BLaER1 (cell line): ENCODE results near the gene TMEM132C.

Experiments used
- H3K27ac ChIP-seq: shearing (Covaris generic); formaldehyde crosslinking; 2 replicates; pipeline ENCODE4 v1.8.1; 2022
- H3K27me3 ChIP-seq: shearing (Covaris generic); formaldehyde crosslinking; 2 replicates; pipeline ENCODE4 v1.8.1; 2022
- H3K36me3 ChIP-seq: shearing (Covaris generic); formaldehyde crosslinking; 2 replicates; pipeline ENCODE4 v1.8.1; 2022
- H3K4me1 ChIP-seq: shearing (Covaris generic); formaldehyde crosslinking; 2 replicates; pipeline ENCODE4 v1.8.1; 2022
- H3K4me2 ChIP-seq: shearing (Covaris generic); formaldehyde crosslinking; 2 replicates; pipeline ENCODE4 v1.8.1; 2022
- H3K4me3 ChIP-seq: shearing (Covaris generic); formaldehyde crosslinking; 2 replicates; pipeline ENCODE4 v1.8.1; 2022
- H3K9ac ChIP-seq: shearing (Covaris generic); formaldehyde crosslinking; 2 replicates; pipeline ENCODE4 v1.8.1; 2022
- H3K9me3 ChIP-seq: shearing (Covaris generic); formaldehyde crosslinking; 2 replicates; pipeline ENCODE4 v1.8.1; 2022
- H4K20me1 ChIP-seq: shearing (Covaris generic); formaldehyde crosslinking; 2 replicates; pipeline ENCODE4 v1.8.1; 2022
- Cebpa-rat ChIP-seq: shearing (Covaris generic); IDR thresholded peaks from 2 replicates; pipeline ENCODE4 v1.8.1; 2022

The TMEM132C gene

GRCh38 chr12:128554546-128555304, 287.8 kb downstream of the TMEM132C start:
- Histone ChIP-seq H3K36me3 (no peaks in the 10 kb centered on the region), H3K27me3 (no peaks in the 10 kb centered on the region), H3K27ac (no peak overlapping the region), H3K4me2 (no peak overlapping the region), H3K9ac (no peak overlapping the region), H3K4me3 (no peak overlapping the region), H4K20me1 (no peaks in the 10 kb centered on the region), H3K9me3 (peaks cover 20% of the 10 kb centered on the region), H3K4me1 (peaks cover 10% of the 10 kb centered on the region)
- no peak for TF ChIP-seq Cebpa-rat

GRCh38 chr12:128557231-128557630, 290.3 kb downstream of the TMEM132C start:
- H3K27ac ChIP-seq, result no peak overlapping the region
- H3K9ac ChIP-seq, result no peak overlapping the region

DNA sequence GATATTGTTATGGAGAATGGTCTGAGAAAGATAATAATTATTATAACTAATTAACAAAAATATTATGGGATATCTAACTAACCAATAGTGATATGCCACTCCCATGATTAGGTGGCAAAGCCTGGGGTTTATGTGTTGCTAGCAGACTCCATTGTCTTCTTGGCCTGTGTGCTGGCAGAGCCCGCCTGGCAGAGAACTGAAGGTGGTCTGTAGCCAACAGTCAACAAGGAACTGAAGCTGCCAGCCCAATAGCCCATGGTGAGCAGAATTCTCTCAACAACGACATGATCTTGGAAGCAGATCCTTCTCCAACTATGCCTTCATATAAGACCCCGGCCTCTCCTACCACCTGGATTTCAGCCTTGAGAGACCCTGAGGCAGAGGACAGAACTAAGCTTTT, 298.0 kb downstream of the TMEM132C start:
- Histone ChIP-seq H3K27me3 (no peaks in the 10 kb centered on the region), H3K4me3 (no peak overlapping the region), H3K9ac (no peak overlapping the region), H4K20me1 (no peaks in the 10 kb centered on the region), H3K36me3 (no peaks in the 10 kb centered on the region), H3K9me3 (peaks cover 8% of the 10 kb centered on the region; the same call in 1 of the 2 replicates), H3K27ac (no peak overlapping the region), H3K4me1 (no peaks in the 10 kb centered on the region), H3K4me2 (no peak overlapping the region)
- TF ChIP-seq Cebpa-rat, result no peak

More at GRCh38 chr12:128557231-128557630, 290.3 kb downstream of the TMEM132C start:
- H3K27me3 ChIP-seq, result no peaks in the 10 kb centered on the region
- H3K9me3 ChIP-seq, result peaks cover 20% of the 10 kb centered on the region
- H3K4me3 ChIP-seq, result no peak overlapping the region
- no peak overlapping the region for H3K4me2 ChIP-seq
- no peaks in the 10 kb centered on the region for H3K36me3 ChIP-seq
- H4K20me1 ChIP-seq, result no peaks in the 10 kb centered on the region
- no peak for TF ChIP-seq Cebpa-rat
- H3K4me1 ChIP-seq, result no peaks in the 10 kb centered on the region

- no peak overlapping the region for H3K4me3 ChIP-seq
- H3K4me2 ChIP-seq, result no peak overlapping the region
- TF ChIP-seq Cebpa-rat, result no peak
- no peak overlapping the region for H3K9ac ChIP-seq
- peaks cover 12% of the 10 kb centered on the region for H3K9me3 ChIP-seq
- no peaks in the 10 kb centered on the region for H3K27me3 ChIP-seq
- no peaks in the 10 kb centered on the region for H3K36me3 ChIP-seq
- H3K27ac ChIP-seq, result no peak overlapping the region
- no peaks in the 10 kb centered on the region for H3K4me1 ChIP-seq
- H4K20me1 ChIP-seq, result no peaks in the 10 kb centered on the region
Observed at GRCh38 chr12:128567730-128568129, 300.8 kb downstream of the TMEM132C start.

GRCh38 chr12:128570191-128571065, 303.5 kb downstream of the TMEM132C start:
- Histone ChIP-seq H3K4me1 (no peaks in the 10 kb centered on the region), H3K4me3 (no peak overlapping the region), H3K27ac (no peak overlapping the region), H3K27me3 (no peaks in the 10 kb centered on the region), H3K9ac (no peak overlapping the region), H3K4me2 (no peak overlapping the region), H3K9me3 (peaks cover 9% of the 10 kb centered on the region), H4K20me1 (no peaks in the 10 kb centered on the region), H3K36me3 (no peaks in the 10 kb centered on the region)
- TF ChIP-seq Cebpa-rat, result no peak

GRCh38 chr12:128571906-128572810, 305.2 kb downstream of the TMEM132C start:
- no peaks in the 10 kb centered on the region for H3K4me1 ChIP-seq
- H4K20me1 ChIP-seq, result no peaks in the 10 kb centered on the region
- no peaks in the 10 kb centered on the region for H3K27me3 ChIP-seq
- H3K4me3 ChIP-seq, result no peak overlapping the region
- H3K9me3 ChIP-seq, result peaks cover 9% of the 10 kb centered on the region
- no peak for TF ChIP-seq Cebpa-rat
- H3K27ac ChIP-seq, result no peak overlapping the region
- H3K4me2 ChIP-seq, result no peak overlapping the region
- no peaks in the 10 kb centered on the region for H3K36me3 ChIP-seq
- no peak overlapping the region for H3K9ac ChIP-seq

DNA sequence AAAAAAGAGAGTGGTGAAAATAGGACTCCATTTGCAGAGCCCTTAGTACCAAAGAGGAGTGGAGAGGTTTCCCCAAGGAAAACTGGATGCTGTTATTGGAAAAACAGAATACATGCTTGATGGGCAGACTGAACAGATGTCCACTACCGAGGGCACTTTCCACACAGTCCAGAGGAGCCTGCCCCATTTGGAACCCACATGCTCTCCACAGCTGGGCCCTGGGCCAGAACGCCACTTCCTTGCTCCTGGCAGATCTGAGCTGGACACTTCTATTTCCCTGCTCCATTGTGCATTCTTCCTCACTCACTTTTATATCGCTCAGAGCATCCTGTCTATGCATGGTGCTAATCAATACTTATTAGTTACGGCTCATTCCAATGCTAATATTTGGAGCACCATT, 306.9 kb downstream of the TMEM132C start:
- Histone ChIP-seq H3K9me3 (peaks cover 9% of the 10 kb centered on the region), H3K4me3 (no peak overlapping the region), H3K4me2 (no peak overlapping the region), H3K9ac (no peak overlapping the region), H3K36me3 (no peaks in the 10 kb centered on the region), H3K27me3 (no peaks in the 10 kb centered on the region), H4K20me1 (no peaks in the 10 kb centered on the region), H3K4me1 (no peaks in the 10 kb centered on the region), H3K27ac (no peak overlapping the region)
- TF ChIP-seq Cebpa-rat, result no peak

DNA sequence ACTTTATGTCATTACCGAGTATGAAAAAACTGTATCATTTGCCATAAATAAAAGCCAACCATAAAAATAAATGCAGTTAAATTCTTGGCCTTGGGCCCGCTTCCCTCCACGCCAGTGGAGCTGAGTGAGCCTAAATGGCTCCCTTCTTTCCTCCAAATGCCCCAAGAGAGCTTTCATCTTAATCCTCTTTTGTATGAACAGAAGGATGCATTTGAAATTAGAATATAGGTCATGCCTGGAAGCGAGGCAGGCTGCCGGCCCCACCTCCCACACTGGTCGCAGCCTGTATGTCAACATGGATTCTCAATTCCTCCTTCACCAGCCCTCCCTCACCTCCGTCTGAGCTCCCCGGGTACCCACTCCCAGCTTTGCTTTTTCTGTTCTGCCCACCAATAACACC, 311.1 kb downstream of the TMEM132C start:
- H3K4me1 ChIP-seq, result no peaks in the 10 kb centered on the region
- no peaks in the 10 kb centered on the region for H3K27me3 ChIP-seq
- H3K9me3 ChIP-seq, result 0 out of 2 replicates have a peak, but pooled peaks cover 8% of the 10 kb centered on the region
- no peak overlapping the region for H3K9ac ChIP-seq
- H3K36me3 ChIP-seq, result no peaks in the 10 kb centered on the region
- no peak for TF ChIP-seq Cebpa-rat
- no peak overlapping the region for H3K4me2 ChIP-seq
- no peaks in the 10 kb centered on the region for H4K20me1 ChIP-seq
- H3K27ac ChIP-seq, result no peak overlapping the region
- no peak overlapping the region for H3K4me3 ChIP-seq

GRCh38 chr12:128581321-128581761, 314.4 kb downstream of the TMEM132C start:
- no peaks in the 10 kb centered on the region for H3K27me3 ChIP-seq
- no peak overlapping the region for H3K4me2 ChIP-seq
- H3K36me3 ChIP-seq, result no peaks in the 10 kb centered on the region
- H3K4me3 ChIP-seq, result no peak overlapping the region
- no peak overlapping the region for H3K27ac ChIP-seq
- no peaks in the 10 kb centered on the region for H4K20me1 ChIP-seq
- no peak overlapping the region for H3K9ac ChIP-seq
- H3K4me1 ChIP-seq, result no peaks in the 10 kb centered on the region
- H3K9me3 ChIP-seq, result peaks cover 11% of the 10 kb centered on the region; the same call in 1 of the 2 replicates
- TF ChIP-seq Cebpa-rat, result no peak
